H54 (cell line): ENCODE data around the gene MOCS3.
"Not testable (repeated sequence)": the region's sequence is repeated elsewhere in the genome, so short reads cannot be mapped to it uniquely, and the experiment has no call there.

ENCODE experiments used
- DNase-seq: peaks from one replicate; pipeline ENCODE4 v3.0.0; 2011; ENCODE audit warnings: low spot score, mixed read lengths; ENCODE audit not compliant: insufficient read length
- FAIRE-seq: peaks from 3 replicates; lab custom pipeline; 2011; peaks lifted over from hg19 to GRCh38; lab: Jason Lieb, UNC
- POLR2A ChIP-seq: IDR thresholded peaks from 2 replicates; pipeline ENCODE4 v1.6.1; 2011; ENCODE audit warnings: low read depth, mild to moderate bottlenecking, low read length

Gene MOCS3

DNA sequence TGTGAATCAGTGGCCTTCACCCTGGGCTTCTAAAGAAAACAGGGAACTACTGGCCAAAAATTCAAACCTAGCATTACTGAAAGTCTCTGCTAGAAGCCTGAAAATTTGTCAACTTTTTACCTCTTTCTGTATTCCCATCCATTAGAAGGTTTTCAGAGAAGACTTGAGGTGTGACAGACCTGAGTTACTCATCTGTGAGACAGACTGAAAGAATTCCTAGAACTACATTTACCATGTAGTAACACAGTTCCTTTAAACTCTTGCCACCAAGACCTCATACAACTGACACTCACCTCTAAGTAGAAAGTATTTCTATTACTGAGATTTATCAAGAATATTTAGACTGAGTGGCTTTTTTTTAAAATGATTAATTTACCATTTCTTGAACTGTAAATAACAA lies 4.8 kb upstream of the MOCS3 start:
- DNase-seq (no peak), FAIRE-seq (no peak)
- no peak for TF ChIP-seq POLR2A

DNA sequence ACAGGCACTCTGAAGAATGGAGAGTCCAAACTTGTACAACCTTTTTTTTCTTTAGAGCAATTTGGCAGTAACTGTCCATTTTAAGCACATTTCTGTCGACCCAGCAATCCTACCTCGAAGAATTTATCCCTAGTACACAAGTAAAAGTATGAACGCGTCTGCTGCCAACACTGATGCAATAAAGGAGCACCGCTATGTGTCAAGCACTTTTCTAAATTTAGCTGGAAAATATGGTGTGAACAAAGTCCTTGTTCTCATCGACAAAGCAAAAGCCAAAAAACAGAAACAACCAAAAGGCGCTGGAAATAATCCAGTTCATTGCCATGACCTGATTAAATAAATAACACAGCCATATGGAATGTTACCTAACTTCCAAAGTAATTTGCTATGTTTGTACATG lies 1.3 kb upstream of the MOCS3 start:
- DNase-seq (no peak), FAIRE-seq (no peak)
- TF ChIP-seq POLR2A, result no peak

- FAIRE-seq (no peak), DNase-seq (peak; percentile 41)
- TF ChIP-seq POLR2A, result peak; percentile 97
Measured at GRCh38 chr20:50957798-50958614, 612 bp upstream of the MOCS3 start, which contains the start of gene DPM1. Gene DPM1, minus strand, starts transcription at chr20:50958532. Its CDS starts 9 bp downstream, at chr20:50958523.

DNA sequence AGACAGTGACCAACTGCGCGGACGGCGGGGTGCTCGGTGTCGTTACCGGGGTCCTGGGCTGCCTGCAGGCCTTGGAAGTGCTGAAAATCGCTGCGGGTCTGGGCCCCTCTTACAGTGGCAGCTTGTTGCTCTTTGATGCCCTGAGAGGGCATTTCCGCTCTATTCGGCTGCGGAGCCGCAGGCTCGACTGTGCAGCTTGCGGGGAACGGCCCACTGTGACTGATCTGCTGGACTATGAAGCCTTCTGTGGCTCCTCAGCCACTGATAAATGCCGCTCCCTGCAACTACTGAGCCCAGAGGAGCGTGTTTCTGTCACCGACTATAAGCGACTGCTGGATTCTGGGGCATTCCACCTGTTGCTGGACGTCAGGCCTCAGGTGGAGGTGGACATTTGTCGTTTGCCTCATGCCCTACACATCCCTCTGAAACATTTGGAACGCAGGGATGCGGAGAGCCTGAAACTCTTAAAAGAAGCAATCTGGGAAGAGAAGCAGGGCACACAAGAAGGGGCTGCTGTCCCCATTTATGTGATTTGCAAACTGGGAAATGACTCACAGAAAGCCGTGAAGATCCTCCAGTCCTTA lies 1.0 kb downstream of the MOCS3 start:
- FAIRE-seq (no peak), DNase-seq (no peak)
- no peak for TF ChIP-seq POLR2A

DNA sequence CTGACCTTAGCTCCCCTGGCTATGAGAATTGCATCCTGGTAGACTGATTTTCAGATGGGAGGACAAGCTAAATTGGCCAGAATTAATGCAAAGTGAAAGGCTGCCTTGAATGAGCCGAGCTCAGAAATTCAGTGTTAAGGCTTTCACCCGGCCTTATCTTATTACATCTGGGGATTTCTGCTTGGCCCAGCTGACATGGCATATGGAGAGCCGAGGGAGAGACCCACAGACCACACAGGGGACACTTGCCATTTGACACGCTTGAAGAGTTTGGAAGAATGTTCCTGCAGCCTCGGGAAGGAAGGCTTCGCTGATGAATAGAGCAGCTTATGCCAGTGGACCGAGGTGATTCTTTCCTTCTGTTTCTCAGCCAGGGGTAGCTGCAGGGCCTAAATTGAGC lies 9.0 kb downstream of the MOCS3 start:
- DNase-seq (no peak), FAIRE-seq (no peak)
- TF ChIP-seq POLR2A, result no peak

DNA sequence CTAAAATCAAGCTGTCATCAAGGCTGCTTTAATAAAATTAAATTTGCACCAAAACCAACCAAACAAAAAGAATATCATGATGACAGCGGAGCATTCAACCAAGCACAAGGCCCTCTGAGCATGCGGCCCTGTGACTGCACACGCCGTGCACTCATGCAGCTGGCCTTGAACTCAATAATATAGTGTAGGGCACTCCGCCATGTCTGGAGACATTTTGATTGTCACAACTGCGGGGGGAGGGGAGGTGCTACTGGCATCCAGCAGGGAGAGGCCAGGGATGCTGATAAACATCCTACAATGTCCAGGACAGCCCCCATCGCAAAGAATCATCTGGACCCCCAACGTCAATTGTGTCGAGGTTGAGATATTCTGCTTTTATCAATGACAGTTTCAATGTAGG lies 9.7 kb downstream of the MOCS3 start:
- DNase-seq, result no peak
- TF ChIP-seq POLR2A, result no peak
- FAIRE-seq, result no peak

DNA sequence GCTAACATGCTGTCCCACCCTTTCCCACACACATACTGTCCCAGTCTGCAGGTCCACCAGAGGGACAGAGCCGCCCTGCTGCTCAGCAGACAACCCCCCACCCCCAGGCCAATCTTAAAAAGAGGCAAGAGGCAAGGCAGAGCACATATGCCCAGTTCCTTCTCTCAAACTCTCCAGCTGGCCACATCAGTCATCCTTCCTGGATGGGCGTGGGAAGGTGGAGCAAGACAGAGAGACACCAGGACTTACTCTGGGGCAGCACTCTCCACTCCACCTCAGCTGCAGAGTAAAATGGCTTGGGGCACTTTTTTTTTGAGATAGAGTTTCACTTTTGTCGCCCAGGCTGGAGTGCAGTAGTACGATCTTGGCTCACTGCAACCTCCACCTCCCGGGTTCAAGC lies 10.8 kb downstream of the MOCS3 start:
- no peak for FAIRE-seq
- DNase-seq, result no peak
- no peak for TF ChIP-seq POLR2A

GRCh38 chr20:50969912-50970311 lies 11.3 kb downstream of the MOCS3 start:
- DNase-seq (no peak), FAIRE-seq (no peak)
- no peak for TF ChIP-seq POLR2A

DNA sequence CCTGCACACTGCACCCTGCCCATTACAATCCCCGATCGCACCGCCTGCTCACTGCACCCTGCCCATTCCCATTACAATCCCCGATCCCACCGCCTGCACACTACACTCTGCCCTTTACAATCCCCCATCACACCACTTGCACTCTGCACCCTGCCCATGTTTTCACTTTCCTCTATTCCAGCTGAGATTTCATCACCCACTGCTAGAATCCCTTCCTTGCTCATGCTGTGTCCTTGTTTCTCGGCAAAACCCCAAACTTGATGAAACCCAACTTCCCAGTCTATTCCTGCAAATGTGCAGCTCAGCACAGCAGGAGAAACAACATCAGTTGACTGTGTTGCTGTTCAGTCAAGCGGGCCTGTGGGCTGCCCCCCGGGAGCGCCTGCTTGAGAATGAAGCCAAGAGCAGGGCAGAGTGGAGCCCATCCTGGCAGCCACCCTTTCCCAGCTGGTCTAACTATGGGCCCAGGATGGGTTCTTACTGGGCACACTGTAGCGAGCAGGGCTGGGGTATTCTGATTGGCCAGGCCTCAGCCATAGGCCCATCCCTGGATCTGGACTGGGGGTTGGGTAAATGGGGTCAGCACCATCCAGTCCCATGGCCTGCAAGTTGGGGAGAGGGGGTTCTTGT lies 17.2 kb downstream of the MOCS3 start:
- DNase-seq, result no peak
- FAIRE-seq, result no peak
- TF ChIP-seq POLR2A, result no peak

GRCh38 chr20:50977066-50978021 lies 18.7 kb downstream of the MOCS3 start:
- no peak for DNase-seq

GRCh38 chr20:50978533-50978932 lies 19.9 kb downstream of the MOCS3 start:
- not testable (repeated sequence) for FAIRE-seq, DNase-seq

More at GRCh38 chr20:50977066-50978021, 18.7 kb downstream of the MOCS3 start:
- TF ChIP-seq POLR2A, result no peak
- no peak for FAIRE-seq

- FAIRE-seq (peak; percentile 69), DNase-seq (peak; percentile 76)
- no peak for TF ChIP-seq POLR2A
Measured at GRCh38 chr20:50980071-50980681, 21.6 kb downstream of the MOCS3 start.

DNA sequence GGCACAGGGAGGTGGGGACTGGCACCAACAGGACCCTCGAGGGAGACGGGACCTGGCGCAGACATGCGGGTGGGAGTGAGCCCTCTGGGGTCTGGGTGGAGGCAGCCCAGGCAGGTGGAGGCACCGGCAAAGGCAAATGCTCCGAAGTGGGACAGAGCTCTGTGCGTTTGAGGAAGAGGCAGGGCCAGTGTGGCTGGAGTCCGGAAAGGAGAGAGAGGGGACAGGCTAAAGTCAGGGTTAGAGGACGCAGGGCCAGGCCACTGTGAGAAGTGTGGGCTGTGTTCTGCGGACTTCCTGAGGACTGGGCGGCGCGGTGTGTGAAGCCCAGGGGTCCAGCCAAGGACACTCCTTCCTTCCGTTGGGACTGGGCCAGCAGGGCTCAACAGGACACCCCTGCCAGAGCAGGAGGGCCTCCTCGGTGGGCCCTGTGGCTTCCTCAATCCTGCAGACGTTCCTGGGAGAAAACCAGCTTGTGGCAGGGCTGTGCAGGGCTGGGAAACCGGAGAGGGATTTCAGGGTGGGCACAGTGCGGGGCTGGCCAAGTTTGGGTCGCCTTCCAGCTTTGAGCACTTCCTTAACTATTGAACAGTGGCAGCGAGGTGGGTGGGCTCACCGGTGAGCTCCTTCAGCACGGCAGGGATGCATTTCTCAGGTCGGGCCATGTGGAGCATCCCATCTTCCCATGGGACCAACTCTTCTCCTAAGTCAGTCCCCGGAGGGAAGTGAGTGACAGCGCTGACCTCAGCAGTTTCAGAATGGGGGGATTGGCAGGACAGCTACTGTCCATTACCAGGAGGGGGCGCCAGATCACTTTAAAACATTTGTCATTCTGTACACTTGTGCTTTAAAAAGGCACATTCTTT lies 22.5 kb downstream of the MOCS3 start:
- DNase-seq, result no peak

More for the DNA sequence above, 22.5 kb downstream of the MOCS3 start:
- TF ChIP-seq POLR2A, result no peak
- FAIRE-seq, result no peak
